VCaP (cell line): ENCODE measurements around the gene CECR2.

ENCODE experiments used
- H3K27ac ChIP-seq: fragments of 450-650 bp; 2 replicates; pipeline ENCODE4 v1.5.1; 2017
- TF ChIP-seq, protein P1 (sequence below): fragments of 450-650 bp; conservative IDR thresholded peaks from 2 replicates; pipeline ENCODE4 v1.5.1; 2017; ENCODE audit warnings: mild to moderate bottlenecking, moderate library complexity

CECR2 gene

DNA sequence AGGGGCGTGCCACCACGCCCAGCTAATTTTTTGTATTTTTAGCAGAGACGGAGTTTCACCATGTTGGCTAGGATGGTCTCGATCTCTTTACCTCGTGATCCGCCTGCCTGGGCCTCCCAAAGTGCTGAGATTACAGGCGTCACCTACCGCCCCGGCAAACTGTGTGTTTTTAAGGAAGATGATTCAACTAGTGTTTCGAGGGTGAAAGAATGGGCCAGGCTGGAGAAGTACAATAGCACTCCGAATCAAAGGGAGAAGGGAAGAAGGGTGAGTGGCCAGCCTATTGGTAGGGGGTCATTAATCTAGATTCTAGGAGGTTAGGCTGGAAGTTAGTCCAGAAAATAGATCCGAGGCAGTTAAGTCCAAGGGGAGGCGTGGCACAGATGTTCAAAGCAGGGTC, 2.9 kb upstream of the CECR2 start:
- H3K27ac ChIP-seq = no peak overlapping the region
- TF ChIP-seq, protein P1, sequence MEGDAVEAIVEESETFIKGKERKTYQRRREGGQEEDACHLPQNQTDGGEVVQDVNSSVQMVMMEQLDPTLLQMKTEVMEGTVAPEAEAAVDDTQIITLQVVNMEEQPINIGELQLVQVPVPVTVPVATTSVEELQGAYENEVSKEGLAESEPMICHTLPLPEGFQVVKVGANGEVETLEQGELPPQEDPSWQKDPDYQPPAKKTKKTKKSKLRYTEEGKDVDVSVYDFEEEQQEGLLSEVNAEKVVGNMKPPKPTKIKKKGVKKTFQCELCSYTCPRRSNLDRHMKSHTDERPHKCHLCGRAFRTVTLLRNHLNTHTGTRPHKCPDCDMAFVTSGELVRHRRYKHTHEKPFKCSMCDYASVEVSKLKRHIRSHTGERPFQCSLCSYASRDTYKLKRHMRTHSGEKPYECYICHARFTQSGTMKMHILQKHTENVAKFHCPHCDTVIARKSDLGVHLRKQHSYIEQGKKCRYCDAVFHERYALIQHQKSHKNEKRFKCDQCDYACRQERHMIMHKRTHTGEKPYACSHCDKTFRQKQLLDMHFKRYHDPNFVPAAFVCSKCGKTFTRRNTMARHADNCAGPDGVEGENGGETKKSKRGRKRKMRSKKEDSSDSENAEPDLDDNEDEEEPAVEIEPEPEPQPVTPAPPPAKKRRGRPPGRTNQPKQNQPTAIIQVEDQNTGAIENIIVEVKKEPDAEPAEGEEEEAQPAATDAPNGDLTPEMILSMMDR = no peak

DNA sequence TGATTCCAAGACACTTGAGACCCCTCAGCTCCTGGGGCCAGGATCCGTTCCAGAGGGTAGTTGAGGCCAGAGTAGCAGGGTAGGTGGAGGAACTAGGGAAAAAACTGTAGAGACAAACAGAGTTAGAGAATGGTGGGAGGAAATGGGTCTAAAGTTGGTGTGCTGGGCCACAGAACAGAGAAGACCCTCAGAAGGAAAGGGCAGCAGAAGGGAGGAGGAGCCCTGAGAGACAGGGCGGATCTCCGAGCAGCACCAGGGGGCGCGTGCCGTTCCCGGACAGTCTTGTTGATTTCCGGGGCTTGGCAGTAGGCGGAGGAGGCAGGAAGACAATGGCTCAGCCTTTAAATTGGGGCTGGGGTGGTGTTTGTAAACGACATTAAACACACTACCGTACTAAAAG, 2.4 kb upstream of the CECR2 start:
- TF ChIP-seq, protein P1 = no peak
- H3K27ac ChIP-seq = no peak overlapping the region

DNA sequence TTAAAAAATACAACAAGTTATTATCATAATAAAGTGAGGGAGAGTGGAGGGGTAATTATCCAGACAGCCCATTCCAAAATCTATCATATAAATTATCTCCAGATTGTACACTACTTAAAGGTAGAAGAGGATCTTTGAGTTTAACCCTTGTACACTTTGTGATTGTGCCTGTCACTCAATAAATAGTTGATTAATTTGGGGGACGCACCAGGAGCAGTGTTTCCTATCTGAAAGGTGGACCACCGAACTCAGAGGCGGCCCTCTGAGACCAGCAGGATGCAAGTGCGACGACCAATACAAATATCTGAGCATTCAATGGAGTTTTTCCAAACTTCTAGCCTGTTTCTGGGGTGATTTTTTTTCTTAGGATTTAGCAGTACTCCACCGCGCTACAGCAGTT, 1.1 kb upstream of the CECR2 start:
- peak overlapping the region; percentile 90 for H3K27ac ChIP-seq
- TF ChIP-seq, protein P1 = no peak

DNA sequence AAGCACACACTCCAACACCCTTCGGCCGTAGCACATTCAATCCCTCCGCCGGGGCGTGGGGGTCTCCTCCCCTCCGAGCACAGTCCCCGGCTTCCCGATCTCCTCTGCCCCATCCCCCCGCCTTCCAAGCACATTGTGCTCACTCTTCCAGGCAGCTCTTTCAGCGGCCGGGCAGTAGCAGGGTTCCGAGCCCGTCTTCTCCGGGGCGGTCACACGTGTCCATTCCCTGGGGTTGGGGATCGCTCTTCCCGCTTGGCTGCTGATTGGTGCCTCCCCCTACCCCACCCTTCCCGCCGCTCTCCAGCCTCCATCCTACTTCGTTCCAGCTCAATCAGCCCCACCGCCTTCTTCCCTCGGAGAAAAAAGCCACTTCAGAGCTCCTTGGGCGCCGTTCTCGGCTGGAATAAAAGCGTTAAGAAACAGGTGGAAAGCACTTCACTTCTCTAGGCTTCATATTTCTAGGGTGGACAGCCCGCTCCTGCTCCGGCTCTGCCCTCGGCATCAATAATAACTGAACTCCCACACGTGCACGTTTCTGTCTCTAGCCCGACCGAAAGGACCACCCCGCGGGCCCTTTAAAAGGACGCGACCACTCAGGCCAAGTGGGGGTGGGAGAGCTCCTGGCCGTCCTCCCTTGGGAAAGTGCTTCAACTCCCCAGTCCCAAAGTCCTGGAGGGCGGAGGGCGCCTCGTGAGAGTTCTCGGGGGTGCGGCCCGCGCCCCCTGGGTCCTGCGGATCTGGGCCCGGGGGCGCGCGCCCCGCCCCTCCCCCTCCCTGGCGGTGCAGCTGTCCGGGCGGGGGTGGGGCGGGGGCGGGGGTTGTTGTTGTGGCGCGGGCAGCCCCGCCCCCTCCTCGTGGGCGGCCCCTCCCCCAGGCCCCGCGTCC, 464 bp upstream of the CECR2 start:
- TF ChIP-seq, protein P1 = no peak
- H3K27ac ChIP-seq = peak overlapping the region; percentile 90

DNA sequence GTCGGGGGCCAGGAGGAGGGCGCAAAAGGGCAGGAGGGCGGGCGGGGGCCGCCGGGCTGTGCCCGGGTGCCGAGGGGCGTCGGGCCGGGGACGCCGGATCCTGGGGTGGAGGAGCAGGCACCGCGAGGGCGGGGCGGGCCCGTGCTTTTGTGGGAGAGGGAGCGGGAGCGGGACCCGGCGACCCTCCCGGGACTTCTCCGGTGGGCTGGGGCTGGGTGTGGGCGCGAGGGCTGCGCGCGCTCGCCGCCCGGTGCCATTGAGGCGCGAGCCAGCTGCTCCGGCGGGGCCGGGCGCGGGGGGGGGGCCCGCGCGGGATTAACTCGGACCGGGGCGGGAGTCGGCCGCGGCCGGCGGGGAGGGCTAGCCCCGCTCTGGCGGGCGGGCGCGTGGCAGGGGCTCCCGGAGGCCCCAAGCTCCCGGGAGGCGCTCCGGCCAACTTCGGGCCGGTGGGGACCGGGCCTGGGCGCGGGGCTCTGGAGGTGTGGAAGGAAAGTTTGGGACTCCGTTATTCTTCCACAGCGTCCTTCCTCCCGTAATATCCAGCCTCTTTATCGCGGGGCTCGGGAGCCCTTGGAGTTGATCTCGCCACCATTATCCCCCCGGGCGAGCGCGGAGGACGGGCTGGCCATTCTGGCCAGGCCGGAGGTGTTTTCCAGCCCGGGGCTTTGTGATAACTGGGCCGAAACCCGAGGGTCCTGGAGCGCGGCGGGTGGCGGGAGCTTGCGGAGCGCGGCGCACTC, 936 bp downstream of the CECR2 start:
- TF ChIP-seq, protein P1 = no peak
- peak overlapping the region; percentile 90 for H3K27ac ChIP-seq

DNA sequence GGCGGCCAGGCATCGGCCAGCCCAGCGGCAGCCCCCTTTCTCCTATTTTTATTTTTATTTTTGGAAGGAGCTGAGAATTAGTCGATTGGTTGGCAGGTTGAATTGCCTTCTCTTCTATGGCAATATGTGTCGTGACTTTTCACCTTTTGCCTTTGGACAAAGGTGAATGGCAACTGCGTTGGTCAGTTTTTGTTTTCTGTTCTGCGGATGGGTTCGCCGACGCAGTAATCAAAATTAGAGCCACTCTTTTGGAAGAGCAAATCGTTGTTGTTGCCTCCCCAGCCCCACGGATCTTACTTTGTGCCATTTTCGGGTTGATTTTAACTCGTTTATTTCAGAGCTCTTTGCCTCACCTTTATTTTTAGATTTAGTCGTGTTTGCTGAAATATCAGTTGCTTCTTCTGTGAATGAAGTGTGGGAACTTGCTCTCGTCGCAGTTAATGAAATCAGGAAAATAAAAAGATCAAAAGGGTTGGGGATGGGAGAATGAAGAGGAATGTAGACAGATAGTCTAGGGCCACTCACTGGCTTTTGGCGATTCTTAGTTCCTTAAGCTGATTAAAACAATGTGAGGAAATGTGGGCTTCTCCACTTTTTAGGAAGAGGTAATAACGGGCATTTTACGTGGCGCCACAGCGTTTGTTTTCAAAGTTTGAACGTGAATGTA, 1.6 kb downstream of the CECR2 start:
- TF ChIP-seq, protein P1 = no peak

DNA sequence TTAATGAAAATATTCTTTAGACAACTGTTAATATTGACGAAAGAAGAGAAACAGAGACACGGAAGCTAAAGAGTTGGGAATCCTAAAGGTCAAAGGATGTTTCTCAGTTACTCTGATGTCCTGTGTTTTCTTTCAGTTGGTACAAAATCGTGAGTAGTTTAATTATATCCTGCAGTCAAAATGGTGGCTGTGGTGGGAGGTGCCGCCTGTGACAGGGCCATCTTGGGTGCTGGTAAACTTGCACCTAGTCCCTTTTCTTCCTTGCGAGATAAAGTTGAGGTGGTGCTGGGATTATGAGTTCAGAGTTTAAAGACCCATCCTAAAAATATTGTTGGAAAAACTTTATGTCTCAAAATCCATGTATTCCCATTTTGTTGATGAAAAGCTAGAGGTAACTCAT, 2.2 kb downstream of the CECR2 start:
- no peak overlapping the region for H3K27ac ChIP-seq
- TF ChIP-seq, protein P1 = no peak

More for the DNA sequence above, 1.6 kb downstream of the CECR2 start:
- peak overlapping the region; percentile 90; the same call in 1 of the 2 replicates for H3K27ac ChIP-seq
